PFSK-1 (cell line): ENCODE results near the gene PARP3.

Experiments used
- POLR2AphosphoS5 ChIP-seq: IDR thresholded peaks from 2 replicates; pipeline ENCODE4 v1.6.1; 2012; ENCODE audit warnings: low read depth, mild to moderate bottlenecking, control low read depth, low read length, moderate library complexity
- REST ChIP-seq, 2 experiments: IDR thresholded peaks; 2 replicates each; pipeline versions ENCODE4 v1.6.1 to v1.8.0; 2011 to 2012; ENCODE audit warnings: low read depth in 2 of 2, low read length in 2 of 2, control low read depth in 1 of 2, inconsistent platforms in 1 of 2, mild to moderate bottlenecking in 1 of 2, moderate library complexity in 1 of 2; ENCODE audit not compliant: insufficient read depth in 1 of 2
- SIN3A ChIP-seq: IDR thresholded peaks from 2 replicates; pipeline ENCODE4 v1.6.1; 2012; ENCODE audit warnings: mild to moderate bottlenecking, low read length, moderate library complexity, borderline replicate concordance; ENCODE audit not compliant: insufficient read depth

DNA sequence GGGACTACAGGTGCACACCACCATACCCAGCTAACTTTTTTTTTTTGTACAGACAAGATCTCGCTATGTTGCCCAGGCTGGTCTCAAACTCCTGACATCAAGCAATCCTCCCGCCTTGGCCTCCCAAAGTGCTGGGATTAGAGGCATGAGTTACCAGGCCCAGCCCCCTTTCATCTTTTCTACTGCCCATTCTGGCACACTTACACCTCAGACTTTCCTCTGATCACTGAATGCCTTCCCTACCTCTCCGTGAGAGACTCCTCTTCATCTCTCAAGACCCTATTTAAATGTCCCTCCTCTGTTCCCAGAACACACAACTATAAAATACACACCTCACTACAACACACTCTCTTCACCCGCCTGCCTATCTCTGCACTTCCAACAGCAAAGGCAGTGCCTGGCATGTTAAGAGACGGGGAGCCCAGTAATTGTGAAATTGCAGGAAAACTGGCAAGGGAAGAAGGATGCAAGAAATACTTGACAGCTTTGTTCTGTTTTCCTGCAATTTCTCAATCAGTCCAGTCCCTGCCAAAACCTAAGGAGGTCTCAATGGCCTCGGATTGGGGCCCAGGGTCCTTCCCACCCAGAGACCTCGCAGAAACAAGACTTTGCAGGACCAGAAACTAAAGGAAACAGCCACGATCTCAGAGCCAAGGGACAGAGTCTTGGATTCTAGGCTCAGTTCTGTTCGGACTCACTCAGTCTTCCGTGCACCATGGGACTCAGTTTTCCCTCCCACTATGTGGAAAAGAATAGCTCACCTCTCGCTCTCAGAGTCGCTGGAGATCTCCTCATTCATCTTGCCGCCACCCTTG is 1.3 kb upstream of the PARP3 start:
- TF ChIP-seq POLR2AphosphoS5 (no peak), REST (IDR thresholded peaks at IDR 0.05; ENCODE audit: insufficient read depth in 1 of 2, low read depth in 2 of 2, low read length in 2 of 2) (no peak), SIN3A (no peak)
